Stimulated activated CD4-positive, alpha-beta T cell treated with anti-CD3 and anti-CD28 coated beads, Interleukin-4, amount 100 ng/mL, for 4 hours (primary cell): ENCODE measurements around the gene HOMER2.
"Not testable (repeated sequence)": the region's sequence is repeated elsewhere in the genome, so short reads cannot be mapped to it uniquely, and the experiment has no call there.

ENCODE experiments used
- DNase-seq, 2 experiments: peaks; one replicate each; pipeline ENCODE4 v3.0.0-alpha.2; 2020

The HOMER2 gene

GRCh38 chr15:82830427-82831173 is 121.9 kb downstream of the HOMER2 start:
- no peak for DNase-seq

- DNase-seq: no peak
Measured at GRCh38 chr15:82829234-82829633, 123.3 kb downstream of the HOMER2 start.

- DNase-seq: no peak
Measured at GRCh38 chr15:82828075-82828474, 124.4 kb downstream of the HOMER2 start.

GRCh38 chr15:82823049-82823448 is 129.5 kb downstream of the HOMER2 start:
- no peak for DNase-seq

GRCh38 chr15:82821851-82822250 is 130.7 kb downstream of the HOMER2 start:
- DNase-seq: not testable (repeated sequence)

GRCh38 chr15:82821396-82821795 is 131.1 kb downstream of the HOMER2 start:
- not testable (repeated sequence) for DNase-seq

GRCh38 chr15:82820128-82820527 is 132.4 kb downstream of the HOMER2 start:
- DNase-seq: no peak

GRCh38 chr15:82812994-82813393 is 139.5 kb downstream of the HOMER2 start:
- DNase-seq: no peak

GRCh38 chr15:82810890-82811426 is 141.6 kb downstream of the HOMER2 start:
- DNase-seq: peak in 1 of 2 experiments; percentile 52

GRCh38 chr15:82810061-82810889 is 142.2 kb downstream of the HOMER2 start:
- DNase-seq: peak in 1 of 2 experiments; percentile 4

- peak; percentile 88 to 95 for DNase-seq
Measured at GRCh38 chr15:82809308-82810060, 143.0 kb downstream of the HOMER2 start, which contains the start of gene WHAMM. Gene WHAMM, plus strand, starts transcription at chr15:82809628. Its CDS starts 99 bp downstream, at chr15:82809727.

- no peak for DNase-seq
Measured at GRCh38 chr15:82808634-82809041, 143.9 kb downstream of the HOMER2 start.

GRCh38 chr15:82807920-82808633 is 144.4 kb downstream of the HOMER2 start:
- DNase-seq: no peak

- DNase-seq: no peak
Measured at GRCh38 chr15:82805994-82806406, 146.5 kb downstream of the HOMER2 start, which contains the start of gene FSD2. Gene FSD2, minus strand, starts transcription at chr15:82806069. Its CDS starts 18,679 bp downstream, at chr15:82787390.

GRCh38 chr15:82804575-82804949 is 148.0 kb downstream of the HOMER2 start:
- no peak for DNase-seq

GRCh38 chr15:82803793-82804574 is 148.5 kb downstream of the HOMER2 start:
- no peak for DNase-seq

GRCh38 chr15:82802497-82802896 is 150.0 kb downstream of the HOMER2 start:
- no peak for DNase-seq

GRCh38 chr15:82799183-82799841 is 153.2 kb downstream of the HOMER2 start:
- no peak for DNase-seq
